ENCODE measurements around the gene ARHGEF17.

DNA sequence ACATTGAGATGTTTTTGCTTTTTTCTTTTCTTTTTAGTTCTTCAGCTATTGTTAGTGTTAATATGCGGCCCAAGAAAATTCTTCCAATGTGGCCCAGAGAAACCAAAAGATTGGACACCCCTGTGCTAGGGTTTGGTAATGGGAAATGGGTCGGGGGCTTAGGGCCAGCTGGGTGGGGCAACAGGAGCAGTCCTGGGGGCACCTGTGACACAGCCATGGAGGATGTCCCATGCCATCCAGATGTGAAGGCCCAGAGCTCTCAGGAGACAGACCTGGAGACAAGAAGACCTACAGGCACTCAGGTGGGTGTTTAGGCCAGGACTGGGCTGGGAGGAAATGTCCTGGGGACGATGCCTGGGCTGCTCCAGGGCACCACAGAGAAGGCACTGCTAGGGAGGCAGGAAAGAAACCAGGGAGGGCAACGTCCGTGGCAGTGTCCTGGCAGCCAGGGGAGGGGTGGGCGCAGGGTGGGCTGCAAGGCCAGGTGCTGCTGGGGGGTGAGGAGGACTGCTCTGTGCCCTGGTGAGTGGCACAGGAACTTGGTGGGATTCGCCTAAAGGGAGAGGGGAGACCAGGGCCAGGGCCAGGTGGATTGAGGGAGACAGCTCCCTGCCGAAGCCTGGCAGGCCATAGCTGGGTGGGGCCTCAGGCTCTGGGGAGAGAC, 89.5 kb downstream of the ARHGEF17 start:
- TF ChIP-seq CTCF (IDR thresholded peaks at IDR 0.05; ENCODE audit: low read depth, low read length, poor library complexity, severe bottlenecking) (no peak), EZH2phosphoT487 (IDR thresholded peaks at IDR 0.05; ENCODE audit: borderline replicate concordance, low read length) (no peak)
